C4-2B (cell line): ENCODE measurements around the gene CD99.
"Not testable (repeated sequence)": the region's sequence is repeated elsewhere in the genome, so short reads cannot be mapped to it uniquely, and the experiment has no call there.

Experiments
- H3K27ac ChIP-seq: fragments of 450-650 bp; 2 replicates; pipeline ENCODE4 v1.5.1; 2017
- CTCF ChIP-seq: fragments of 450-650 bp; conservative IDR thresholded peaks from 2 replicates; pipeline ENCODE4 v1.5.1; 2017; ENCODE audit warnings: mild to moderate bottlenecking
- ZFX ChIP-seq: fragments of 450-650 bp; IDR thresholded peaks from 2 replicates; pipeline ENCODE4 v1.6.1; 2017

CD99 gene

GRCh38 chrX:2718821-2719220, 27.7 kb downstream of the CD99 start:
- TF ChIP-seq CTCF (no peak), ZFX (no peak)
- H3K27ac ChIP-seq: no peak overlapping the region

GRCh38 chrX:2719774-2720447, 28.8 kb downstream of the CD99 start:
- TF ChIP-seq ZFX (no peak), CTCF (no peak)
- no peak overlapping the region for H3K27ac ChIP-seq

GRCh38 chrX:2723286-2723879, 32.3 kb downstream of the CD99 start:
- no peak overlapping the region for H3K27ac ChIP-seq
- TF ChIP-seq ZFX (no peak), CTCF (no peak)

- not testable (repeated sequence) for H3K27ac ChIP-seq
Measured at GRCh38 chrX:2727264-2727663, 36.2 kb downstream of the CD99 start.

GRCh38 chrX:2732076-2732475, 41.0 kb downstream of the CD99 start:
- no peak overlapping the region for H3K27ac ChIP-seq
- TF ChIP-seq CTCF (no peak), ZFX (no peak)

GRCh38 chrX:2732649-2733048, 41.6 kb downstream of the CD99 start:
- TF ChIP-seq ZFX (no peak), CTCF (no peak)
- no peak overlapping the region for H3K27ac ChIP-seq

- no peak for TF ChIP-seq ZFX
- no peak for TF ChIP-seq CTCF
- no peak overlapping the region for H3K27ac ChIP-seq
Measured at GRCh38 chrX:2733286-2733685, 42.2 kb downstream of the CD99 start.

- H3K27ac ChIP-seq: no peak overlapping the region
- TF ChIP-seq ZFX: no peak
- no peak for TF ChIP-seq CTCF
Measured at GRCh38 chrX:2735270-2735669, 44.2 kb downstream of the CD99 start.
